ENCODE results near the gene USF2. TPM values are rescaled to one million over a fixed set of nuclear protein-coding genes. Genes with fewer than 3 reads are reported as not detected.

USF2 gene
- polyA plus RNA-seq, 1 experiment: 55.6 TPM

- no peak for DNase-seq (ENCODE audit: low read depth, low spot score)
- POLR2A ChIA-PET: no interaction called here
- Histone ChIP-seq H3K27me3 (ENCODE audit: control insufficient read depth, insufficient read depth, low read length) (peaks cover 10% of the 10 kb centered on the region), H3K9me3 (ENCODE audit: control insufficient read depth, insufficient read depth, low read length) (no peaks in the 10 kb centered on the region; the same call in 1 of the 2 replicates), H3K27ac (ENCODE audit: low read depth, low read length) (no peak overlapping the region), H3K4me3 (ENCODE audit: low read depth, low read length) (no peak overlapping the region)
- TF ChIP-seq CTCF (IDR thresholded peaks at IDR 0.05; ENCODE audit: low read depth, low read length): no peak
- CTCF ChIA-PET: no interaction called here
Measured at GRCh38 chr19:35226748-35227147, 42.0 kb upstream of the USF2 start.

GRCh38 chr19:35228177-35228930, 40.4 kb upstream of the USF2 start, which contains the start of gene FAM187B:
Gene FAM187B (minus strand): TSS chr19:35228739. CDS start chr19:35228680, 59 bp downstream.
- DNase-seq (ENCODE audit: low read depth, low spot score): no peak
- ChIA-PET POLR2A (no interaction called here), CTCF (no interaction called here)
- peaks cover 10% of the 10 kb centered on the region for H3K27me3 ChIP-seq (ENCODE audit: control insufficient read depth, insufficient read depth, low read length)
- TF ChIP-seq CTCF (IDR thresholded peaks at IDR 0.05; ENCODE audit: low read depth, low read length): no peak
- H3K27ac ChIP-seq (ENCODE audit: low read depth, low read length): no peak within 1 kb of the TSS
- no peaks in the 10 kb centered on the region; the same call in 1 of the 2 replicates for H3K9me3 ChIP-seq (ENCODE audit: control insufficient read depth, insufficient read depth, low read length)
- no peak within 1 kb of the TSS for H3K4me3 ChIP-seq (ENCODE audit: low read depth, low read length)

- POLR2A ChIA-PET: no interaction called here
- no peak for TF ChIP-seq CTCF (IDR thresholded peaks at IDR 0.05; ENCODE audit: low read depth, low read length)
- Histone ChIP-seq H3K4me3 (ENCODE audit: low read depth, low read length) (no peak overlapping the region), H3K27me3 (ENCODE audit: control insufficient read depth, insufficient read depth, low read length) (peaks cover 10% of the 10 kb centered on the region), H3K9me3 (ENCODE audit: control insufficient read depth, insufficient read depth, low read length) (no peaks in the 10 kb centered on the region; the same call in 1 of the 2 replicates), H3K27ac (ENCODE audit: low read depth, low read length) (no peak overlapping the region)
- CTCF ChIA-PET: no interaction called here
- DNase-seq (ENCODE audit: low read depth, low spot score): no peak
Measured at GRCh38 chr19:35229601-35230000, 39.2 kb upstream of the USF2 start.

GRCh38 chr19:35231956-35232645, 36.7 kb upstream of the USF2 start:
- H3K27me3 ChIP-seq (ENCODE audit: control insufficient read depth, insufficient read depth, low read length): no peaks in the 10 kb centered on the region
- no peak for DNase-seq (ENCODE audit: low read depth, low spot score)
- TF ChIP-seq CTCF (IDR thresholded peaks at IDR 0.05; ENCODE audit: low read depth, low read length): no peak
- H3K9me3 ChIP-seq (ENCODE audit: control insufficient read depth, insufficient read depth, low read length): no peaks in the 10 kb centered on the region
- CTCF ChIA-PET: interaction anchor here (1.0 kb wide), 1 partner anchor 9 kb away, joined by 3 read pairs; no protein-coding TSS in a partner anchor
- H3K27ac ChIP-seq (ENCODE audit: low read depth, low read length): no peak overlapping the region
- H3K4me3 ChIP-seq (ENCODE audit: low read depth, low read length): no peak overlapping the region
- POLR2A ChIA-PET: no interaction called here

GRCh38 chr19:35232912-35233311, 35.9 kb upstream of the USF2 start:
- no peak for DNase-seq (ENCODE audit: low read depth, low spot score)
- ChIA-PET CTCF (interaction anchor here (1.0 kb wide), 1 partner anchor 9 kb away, joined by 3 read pairs; no protein-coding TSS in a partner anchor), POLR2A (no interaction called here)
- Histone ChIP-seq H3K4me3 (ENCODE audit: low read depth, low read length) (no peak overlapping the region), H3K9me3 (ENCODE audit: control insufficient read depth, insufficient read depth, low read length) (no peaks in the 10 kb centered on the region), H3K27ac (ENCODE audit: low read depth, low read length) (no peak overlapping the region), H3K27me3 (ENCODE audit: control insufficient read depth, insufficient read depth, low read length) (no peaks in the 10 kb centered on the region)
- TF ChIP-seq CTCF (IDR thresholded peaks at IDR 0.05; ENCODE audit: low read depth, low read length): no peak

All from AG04450 (cell line).